GM19099 (cell line): Measurements from ENCODE around the gene HBD.

Source experiments
- POLR2A ChIP-seq: IDR thresholded peaks from 3 replicates; pipeline ENCODE4 v1.6.1; 2011; ENCODE audit warnings: low read depth; ENCODE audit not compliant: insufficient read length; ENCODE audit errors: extremely low read depth

The HBD gene

DNA sequence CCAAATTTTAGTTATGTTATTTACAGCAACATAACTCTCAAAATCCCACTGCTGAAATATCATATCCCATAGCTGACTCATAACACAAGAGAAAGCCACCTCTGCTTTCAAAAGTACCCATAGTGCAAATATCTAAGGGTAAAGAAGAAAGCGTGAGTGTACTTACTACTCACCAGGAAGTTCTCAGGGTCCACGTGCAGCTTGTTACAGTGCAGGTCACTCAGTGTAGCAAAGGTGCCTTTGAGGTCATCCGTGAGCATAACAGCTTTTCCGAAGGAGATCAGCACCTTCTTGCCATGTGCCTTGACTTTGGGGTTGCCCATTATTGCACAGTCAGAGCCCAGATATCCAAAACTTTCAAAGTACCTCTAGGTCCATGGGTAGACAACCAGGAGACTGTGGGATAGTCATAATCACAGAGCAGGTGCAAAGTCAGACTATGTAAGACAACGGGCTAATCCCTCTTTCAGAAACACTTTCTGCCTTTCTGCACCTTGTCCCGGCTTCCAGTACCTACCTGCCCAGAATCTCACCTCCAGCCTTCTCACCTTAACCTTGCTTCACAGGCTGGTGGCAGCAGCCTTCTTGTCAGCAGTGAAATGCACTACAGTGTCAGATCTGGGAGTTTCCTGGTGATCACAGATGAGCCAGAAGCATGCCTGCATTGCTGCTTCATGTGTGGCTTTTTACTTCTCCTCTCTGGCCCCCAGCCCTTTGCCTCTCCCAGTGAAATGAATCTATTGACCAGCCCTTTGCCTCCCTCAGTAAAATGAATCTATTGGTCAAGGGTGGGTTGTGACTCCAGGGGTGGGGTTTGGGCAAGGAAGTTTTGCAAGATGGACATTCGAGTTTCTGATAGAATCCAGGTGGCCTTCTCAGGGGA is 8.9 kb upstream of the HBD start:
- TF ChIP-seq POLR2A: no peak

DNA sequence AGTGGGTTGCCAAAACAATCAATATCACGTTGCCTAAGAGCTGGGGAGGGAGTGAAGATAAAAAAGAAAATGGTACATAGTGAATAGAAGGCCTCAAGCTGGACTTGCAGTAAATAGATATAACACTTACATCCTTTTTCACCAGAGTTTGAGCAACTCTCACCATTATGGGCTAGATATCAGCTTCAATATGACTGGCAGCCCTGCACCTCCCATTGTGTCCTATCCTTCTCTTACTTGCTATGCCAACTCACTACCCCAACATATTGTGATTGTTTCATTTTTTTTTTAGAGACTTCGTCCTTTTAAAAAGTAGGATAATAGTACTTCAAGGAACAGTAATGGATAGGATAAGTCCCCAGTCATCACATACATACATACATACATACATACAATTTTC is 7.9 kb upstream of the HBD start:
- no peak for TF ChIP-seq POLR2A

DNA sequence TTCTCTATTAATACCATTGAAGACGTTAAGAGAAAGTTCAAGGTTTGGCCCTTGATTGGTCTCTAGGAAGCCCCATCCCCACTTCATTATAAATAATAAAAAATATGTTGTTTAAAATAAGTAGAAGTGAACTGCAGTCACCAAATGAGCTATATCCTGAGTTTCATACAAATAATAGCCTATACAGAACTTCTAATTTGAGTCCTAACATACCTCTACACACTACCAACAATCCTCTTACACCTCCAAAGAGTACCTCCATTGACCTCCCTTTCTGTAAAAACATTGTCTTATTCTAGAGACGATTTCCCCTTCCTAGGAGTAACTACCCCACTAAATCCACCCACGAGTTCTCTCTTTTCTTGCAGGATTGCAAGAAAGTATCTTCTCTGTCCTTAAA is 7.2 kb upstream of the HBD start:
- TF ChIP-seq POLR2A: no peak

DNA sequence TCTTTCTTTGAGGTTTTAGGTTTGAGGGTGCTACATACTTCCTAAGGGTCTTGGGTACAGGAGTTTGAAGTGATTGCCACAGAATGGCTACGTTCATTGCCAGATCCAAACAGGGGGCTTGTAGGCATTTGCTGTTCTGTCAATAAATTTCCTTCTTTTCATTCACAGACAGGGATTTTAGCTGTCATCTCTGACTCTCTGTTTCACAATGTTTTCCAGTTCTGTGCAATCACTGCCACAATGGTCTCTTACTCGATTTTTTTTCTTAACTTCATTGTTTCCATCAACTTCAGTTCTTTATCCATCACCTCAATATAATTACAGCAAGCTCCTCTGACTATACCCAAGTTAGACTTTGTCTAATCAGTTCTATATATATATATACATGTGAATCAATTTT is 6.2 kb upstream of the HBD start:
- no peak for TF ChIP-seq POLR2A

DNA sequence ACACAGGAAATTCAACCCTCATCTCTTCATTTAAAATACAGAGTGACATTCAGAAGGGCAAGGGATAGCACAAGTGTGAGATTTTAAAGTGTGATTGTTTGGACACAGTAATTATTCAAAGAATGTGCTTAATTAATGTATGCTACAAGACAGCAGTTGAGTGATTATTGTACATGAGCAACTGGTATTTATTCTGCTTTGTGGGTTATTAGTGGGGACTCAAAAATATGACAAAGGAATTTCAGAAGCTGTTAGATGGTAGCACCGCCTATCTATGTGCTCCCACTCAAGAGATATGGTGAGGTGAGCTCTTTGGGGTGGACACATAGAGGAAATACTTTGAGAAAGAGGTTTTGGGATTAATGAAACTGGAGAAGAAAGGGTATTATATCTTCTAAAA is 5.8 kb upstream of the HBD start:
- TF ChIP-seq POLR2A: no peak

DNA sequence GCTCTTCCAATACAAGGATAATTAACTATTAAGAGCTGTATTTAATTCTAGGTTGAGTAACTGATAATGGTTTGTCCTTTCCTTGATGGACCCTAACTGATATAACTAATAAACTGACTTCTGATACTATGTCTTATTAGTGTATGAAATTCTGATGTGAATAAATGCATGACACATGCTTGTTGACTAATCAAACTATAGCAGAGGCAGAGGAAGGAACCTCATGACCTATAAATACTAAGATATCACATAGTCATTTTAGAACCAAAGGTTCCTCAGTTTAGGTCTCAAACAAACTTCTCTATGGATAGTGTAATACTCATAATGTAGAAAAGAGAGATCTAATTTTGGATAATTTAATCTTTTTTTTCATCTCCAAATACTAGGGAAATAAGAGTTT is 4.8 kb upstream of the HBD start:
- TF ChIP-seq POLR2A: no peak

DNA sequence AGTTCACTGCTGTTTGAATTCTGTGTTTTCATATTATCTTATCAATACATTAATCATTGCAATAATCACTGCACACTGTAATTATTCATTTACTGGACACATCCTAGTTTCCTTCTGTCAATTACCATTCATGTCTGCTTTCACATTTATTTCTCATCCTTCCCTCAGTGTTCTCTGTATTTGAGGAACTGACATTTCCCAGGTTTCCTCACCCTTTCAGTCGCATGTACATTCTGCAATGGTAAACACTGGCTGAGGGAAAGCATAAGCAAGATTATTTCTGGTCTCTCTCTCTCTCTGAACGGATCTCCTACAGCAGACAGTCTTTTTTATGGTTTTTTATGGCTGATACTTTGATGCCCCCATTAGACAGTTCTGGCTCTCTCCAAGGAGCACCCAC is 4.2 kb upstream of the HBD start:
- TF ChIP-seq POLR2A: no peak

DNA sequence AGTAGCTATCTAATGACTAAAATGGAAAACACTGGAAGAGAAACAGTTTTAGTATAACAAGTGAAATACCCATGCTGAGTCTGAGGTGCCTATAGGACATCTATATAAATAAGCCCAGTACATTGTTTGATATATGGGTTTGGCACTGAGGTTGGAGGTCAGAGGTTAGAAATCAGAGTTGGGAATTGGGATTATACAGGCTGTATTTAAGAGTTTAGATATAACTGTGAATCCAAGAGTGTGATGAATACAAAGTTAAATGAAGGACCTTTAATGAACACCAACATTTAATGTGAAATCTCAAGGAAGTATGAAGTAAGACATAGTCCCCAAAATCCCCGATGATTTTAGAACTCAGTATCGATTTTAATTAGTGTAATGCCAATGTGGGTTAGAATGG is 3.1 kb upstream of the HBD start:
- no peak for TF ChIP-seq POLR2A

DNA sequence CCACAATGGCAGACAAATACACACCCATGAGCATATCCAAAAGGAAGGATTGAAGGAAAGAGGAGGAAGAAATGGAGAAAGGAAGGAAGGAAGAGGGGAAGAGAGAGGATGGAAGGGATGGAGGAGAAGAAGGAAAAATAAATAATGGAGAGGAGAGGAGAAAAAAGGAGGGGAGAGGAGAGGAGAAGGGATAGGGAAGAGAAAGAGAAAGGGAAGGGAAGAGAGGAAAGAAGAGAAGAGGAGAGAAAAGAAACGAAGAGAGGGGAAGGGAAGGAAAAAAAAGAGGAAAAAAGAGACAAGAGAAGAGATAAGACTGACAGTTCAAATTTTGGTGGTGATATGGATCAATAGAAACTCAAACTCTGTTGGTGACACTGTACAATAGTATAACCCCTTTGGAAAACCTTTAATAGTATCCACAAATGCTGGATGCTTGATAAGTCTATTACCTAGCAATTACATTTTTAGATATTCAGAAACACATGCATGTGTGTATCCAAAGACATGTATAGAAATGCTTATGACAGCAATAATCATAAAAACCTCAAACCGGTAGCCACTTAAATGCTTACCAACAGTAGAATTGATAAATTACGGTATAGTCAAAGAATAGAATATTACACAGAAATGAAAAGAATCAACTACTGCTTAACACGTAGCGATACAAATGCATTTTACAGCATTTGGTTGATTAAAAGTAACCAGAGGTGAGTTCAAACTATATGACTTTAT is 1.2 kb upstream of the HBD start:
- no peak for TF ChIP-seq POLR2A

DNA sequence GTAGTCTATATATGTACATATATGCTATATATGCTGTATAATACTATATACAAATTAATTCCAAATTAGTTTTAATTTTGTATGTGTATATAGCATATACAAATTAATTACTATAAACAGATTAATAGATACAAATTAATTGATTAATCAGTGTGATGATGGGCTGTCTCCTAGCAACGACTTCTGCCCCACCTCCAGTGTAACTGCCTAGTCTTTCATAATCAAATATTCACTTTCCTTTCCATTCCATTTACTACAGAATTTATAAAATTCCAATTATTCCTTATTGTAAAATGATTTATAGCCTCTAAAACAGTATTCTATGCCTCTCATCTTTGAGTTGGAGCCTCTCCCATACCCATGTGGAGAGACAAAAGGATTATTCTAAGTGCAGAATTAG is 976 bp downstream of the HBD start:
- no peak for TF ChIP-seq POLR2A

DNA sequence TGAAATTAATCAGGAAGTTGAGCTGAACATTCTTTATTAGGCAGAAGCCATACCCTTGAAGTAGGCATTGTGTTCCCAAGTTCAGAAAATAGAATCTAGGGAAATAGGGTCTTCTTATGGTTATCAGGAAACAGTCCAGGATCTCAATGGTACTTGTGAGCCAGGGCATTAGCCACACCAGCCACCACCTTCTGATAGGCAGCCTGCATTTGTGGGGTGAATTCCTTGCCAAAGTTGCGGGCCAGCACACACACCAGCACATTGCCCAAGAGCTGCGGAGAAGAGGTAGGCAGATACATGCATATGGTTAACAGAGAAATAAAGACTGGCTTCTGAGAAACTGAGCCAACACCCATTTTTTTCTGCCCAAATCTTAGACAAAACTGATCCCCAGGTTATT is 1.5 kb downstream of the HBD start:
- no peak for TF ChIP-seq POLR2A

DNA sequence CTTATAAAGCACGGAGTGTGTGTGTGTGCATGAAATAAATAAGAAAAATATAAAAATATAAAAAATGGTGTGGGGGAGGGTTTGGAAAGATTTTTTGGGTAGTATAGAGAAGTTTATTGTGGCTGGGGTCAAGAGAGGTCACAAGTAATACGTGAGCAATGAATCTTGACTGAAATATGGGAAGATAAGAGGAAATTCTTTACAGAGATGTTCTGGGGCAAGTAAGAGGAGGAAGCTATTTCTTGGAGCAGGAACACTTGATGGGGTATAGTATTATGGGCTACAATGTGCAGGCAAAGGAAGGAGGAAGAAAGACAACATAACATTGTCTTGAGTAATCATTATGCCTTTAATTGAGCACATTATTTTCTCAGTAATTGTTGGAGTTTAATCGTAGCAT is 2.1 kb downstream of the HBD start:
- TF ChIP-seq POLR2A: no peak

DNA sequence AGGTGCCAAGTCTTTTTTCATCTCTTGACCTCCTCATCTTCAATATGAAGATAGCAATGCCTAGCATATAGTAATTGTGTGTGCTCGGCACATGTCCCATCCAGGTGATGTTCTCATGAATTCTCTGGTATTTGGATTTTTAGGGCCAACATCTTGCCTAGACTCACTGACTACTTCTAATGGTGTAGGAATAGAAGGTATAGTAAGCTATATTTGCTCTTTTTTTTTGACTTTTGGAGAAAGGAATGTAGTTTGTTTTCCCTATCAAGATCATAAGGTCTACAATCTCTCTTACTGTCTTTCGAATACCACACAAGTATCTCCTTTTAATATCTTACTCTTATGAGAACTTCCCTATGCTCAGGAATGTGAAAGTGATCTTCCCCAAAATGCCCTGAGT is 3.2 kb downstream of the HBD start:
- no peak for TF ChIP-seq POLR2A

DNA sequence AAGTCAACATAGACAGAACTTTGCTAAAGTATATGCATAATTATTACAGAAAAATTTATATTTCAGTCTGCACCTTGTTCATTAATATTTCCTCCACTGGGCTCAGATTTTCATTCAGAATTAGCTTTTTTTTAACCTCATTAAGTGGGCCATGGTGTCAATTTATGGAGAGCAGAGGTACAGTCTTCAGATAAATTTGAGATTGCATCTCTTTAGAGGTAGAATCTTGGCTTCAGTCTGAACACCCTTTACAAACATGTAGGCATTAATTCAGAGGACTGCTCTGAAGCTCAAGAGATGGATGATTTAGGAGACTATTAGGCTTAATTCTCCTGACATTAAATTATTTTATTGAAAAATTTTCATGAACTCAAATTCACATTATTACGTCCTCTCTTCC is 4.0 kb downstream of the HBD start:
- no peak for TF ChIP-seq POLR2A

DNA sequence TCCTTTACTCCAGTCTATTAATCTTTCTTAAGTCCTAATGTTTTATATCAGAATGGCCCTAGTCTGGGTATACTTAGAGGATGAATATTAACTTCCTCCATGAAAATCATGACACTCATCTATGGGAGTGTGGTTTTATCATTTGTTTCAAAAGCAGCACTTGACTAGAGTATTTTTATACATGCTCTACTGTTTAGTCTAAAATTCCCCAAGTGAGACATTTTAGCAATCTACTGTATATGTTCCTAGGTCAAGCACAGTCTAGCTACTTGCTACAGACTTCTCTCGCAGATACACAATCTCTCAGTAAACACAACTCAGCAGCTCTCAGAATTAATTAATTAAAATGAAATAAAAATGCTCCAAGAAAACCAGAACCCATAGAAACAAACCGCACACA is 4.5 kb downstream of the HBD start:
- TF ChIP-seq POLR2A: no peak

DNA sequence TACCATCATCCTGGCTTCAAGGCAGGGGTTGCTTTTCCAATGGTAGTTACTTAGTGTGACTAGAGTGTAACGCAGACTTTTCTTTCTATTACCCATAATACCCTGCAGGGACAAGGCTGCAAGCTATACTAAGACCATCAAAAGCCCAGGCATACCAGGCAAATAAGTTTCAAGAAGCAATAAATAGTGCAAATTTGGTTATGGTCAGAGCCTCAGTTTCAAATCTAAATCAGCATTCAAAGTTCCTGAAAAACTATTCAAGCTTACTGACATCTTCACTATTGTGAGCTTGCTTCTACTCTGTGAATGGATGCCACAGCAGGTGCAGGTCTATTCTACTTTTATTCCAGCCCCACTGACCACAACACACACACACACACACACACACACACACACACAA is 4.9 kb downstream of the HBD start:
- no peak for TF ChIP-seq POLR2A
